ENCODE measurements around the gene CELF2.

CELF2 gene

DNA sequence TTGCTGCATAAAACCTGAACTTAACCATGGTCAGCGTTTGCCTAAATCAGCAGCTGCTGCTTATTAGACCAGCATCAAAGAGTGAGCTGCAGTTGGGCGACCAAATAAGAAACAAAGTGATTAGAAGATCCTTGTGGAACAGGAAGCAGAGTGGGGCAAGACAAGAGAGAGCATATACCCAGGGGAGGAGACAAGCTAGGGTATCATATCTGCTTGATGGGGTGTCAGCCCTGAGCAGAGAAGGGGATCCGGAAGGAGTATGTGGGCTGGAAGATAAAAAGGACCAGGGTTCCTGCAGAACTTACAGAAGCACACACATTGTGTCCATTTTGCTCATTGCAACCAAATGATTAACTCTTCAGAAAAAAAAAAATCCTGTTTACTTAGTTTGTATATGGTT lies 213.6 kb downstream of the CELF2 start:
- DNase-seq = no peak

DNA sequence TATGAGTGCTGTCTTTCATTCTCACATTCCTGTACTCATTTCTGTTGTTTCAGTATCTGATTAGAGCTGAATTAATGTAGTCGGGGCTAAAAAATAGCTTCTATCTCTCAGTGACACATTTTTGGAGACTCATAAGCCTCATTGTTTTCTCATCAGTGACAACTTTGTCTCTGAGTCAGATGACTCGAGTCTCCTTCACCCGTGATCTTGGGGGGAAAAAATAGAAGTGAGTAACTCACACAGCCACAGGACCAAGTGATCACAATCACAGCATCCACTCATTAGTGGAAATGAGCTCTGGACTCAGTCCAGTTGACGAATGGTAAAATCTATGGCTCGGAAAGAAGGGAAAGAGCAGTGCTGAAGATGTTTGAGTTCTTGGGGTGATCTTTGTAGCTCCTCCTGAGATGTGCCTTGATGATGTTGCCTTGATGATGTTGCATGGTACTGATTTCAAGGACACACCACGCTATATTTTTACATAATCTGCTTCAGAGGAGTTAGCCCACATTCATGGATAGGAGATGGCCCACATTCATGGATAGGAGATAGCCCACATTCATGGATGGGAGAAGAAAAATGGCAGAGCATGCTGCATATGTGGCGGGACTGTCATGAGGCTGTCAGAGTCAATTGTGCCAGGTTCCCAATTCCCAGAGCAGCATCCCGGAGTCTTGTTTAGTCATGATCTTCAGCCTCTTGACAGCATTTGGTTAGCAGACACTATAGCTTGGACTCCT lies 214.7 kb downstream of the CELF2 start:
- DNase-seq = no peak

DNA sequence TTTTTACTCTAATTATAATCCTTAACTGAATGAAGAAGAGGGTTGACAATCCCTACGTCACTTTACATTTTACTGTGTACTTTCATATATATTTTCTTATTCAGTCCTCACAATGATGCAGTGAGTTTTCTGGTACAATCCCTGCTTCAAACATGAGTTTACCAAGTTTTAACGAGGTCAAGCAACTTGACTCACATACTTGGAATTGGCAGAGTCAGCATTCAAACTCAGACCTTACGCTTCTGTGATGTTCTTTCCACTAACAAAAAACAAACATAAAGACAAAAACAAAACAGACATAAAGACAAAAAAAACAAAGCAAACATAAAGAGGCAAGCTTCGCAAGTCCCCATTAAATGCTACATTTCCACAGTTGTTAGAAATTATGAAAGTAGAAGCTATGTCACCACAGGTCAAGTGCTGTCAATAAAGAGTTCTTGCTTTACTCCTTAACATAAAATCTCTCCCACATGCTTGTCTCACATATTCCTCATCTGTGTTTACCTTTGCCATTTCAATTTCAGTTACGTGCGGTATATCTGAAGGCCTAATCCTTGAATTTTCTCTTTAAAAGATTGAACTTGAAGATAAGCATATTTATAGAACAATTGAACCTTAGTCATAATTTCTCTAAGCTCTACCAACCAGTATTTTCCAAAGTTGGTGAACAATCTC lies 217.3 kb downstream of the CELF2 start:
- DNase-seq = no peak

DNA sequence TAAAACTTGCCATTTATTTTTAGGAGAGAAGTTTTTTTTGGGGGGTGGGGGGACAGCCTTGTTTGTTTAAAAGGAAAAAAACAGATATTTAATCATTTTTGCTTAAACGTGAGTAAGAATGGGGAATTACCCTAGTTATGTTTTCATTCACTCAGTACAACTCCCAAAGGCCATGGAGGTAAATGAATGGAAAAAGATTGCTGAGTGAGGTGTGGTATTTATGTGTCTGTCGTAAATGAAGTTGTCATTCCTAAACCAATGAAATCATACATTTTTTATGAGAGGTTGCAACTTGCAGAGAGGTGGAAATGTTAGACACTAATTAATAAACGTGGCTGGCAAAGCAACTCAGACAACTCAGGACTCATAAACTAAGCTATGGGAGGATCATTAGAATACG lies 218.1 kb downstream of the CELF2 start:
- DNase-seq = no peak

DNA sequence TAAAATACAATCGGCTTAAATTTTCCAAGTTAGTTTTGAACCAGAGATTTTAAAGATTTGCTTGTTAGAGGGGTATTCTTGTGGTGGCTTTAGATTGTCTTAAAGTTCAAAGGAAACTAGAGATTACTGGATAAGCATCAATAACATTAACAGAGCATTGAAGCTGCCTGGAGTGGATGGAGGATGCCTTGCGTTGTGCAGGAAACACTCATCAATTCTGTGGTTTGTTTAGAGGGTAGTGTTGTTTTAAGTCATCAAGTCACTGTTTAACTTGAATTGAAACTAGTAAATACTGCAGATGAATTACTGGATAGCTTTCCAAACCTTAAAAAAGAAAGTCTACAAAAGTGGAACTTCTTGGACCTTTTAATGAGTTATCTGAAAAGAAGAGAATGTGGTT lies 218.6 kb downstream of the CELF2 start:
- peak; percentile 50 for DNase-seq

DNA sequence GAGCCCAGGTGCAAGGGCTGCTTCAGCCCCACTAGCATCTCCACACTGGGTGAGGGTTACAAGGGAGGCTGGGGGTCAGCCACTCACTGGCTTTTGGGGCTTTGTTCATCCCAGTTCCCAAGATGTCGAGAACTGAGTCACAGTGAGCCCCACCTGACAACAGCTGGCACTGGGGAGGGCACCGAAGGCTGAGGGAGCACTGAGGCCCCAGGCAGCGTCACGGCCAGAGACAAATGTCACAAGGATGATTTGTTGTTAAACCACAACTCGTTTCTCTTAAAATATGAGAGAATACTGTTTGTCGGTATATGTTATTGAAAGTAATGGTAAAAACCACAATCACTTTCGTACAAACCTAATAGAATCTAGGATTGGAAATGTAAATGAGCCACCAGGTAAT lies 219.9 kb downstream of the CELF2 start:
- DNase-seq = peak; percentile 48

DNA sequence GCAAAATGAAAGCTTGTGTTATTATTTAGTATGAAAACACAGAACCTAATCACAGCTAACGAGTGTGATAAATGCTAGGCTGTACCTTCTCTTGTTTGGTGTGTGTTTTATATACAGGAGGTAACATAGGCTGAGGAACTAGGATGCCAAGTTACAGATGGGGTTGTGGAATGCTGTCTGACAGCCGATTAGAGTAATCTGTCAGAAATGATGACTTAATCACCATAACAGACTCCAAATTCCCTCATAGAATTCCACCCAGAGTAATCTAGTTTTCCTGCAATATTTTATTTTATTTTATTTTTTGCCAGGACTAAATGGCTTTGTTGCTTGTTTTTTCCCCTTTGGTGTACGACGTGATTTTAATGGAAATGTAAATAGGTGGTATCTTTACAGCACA lies 221.2 kb downstream of the CELF2 start:
- no peak for DNase-seq

DNA sequence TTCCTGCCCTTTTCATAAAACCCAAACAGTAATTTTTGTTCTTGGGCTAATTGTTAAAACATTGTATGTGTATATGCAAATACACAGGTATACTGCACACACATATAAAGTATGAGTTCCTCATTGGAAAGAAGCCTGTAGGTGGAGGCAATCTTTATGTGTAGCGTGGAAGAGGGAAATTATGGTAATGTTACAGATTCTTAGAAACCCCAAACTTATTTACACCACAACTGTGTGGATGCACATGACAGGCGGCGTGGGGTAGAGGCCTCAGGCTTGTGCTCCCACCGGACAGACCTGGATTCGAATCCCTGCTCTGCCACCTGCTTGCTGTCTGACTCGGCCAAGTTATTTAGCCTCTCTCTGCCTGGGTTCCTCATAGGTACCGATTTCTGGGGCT lies 223.0 kb downstream of the CELF2 start:
- no peak for DNase-seq

DNA sequence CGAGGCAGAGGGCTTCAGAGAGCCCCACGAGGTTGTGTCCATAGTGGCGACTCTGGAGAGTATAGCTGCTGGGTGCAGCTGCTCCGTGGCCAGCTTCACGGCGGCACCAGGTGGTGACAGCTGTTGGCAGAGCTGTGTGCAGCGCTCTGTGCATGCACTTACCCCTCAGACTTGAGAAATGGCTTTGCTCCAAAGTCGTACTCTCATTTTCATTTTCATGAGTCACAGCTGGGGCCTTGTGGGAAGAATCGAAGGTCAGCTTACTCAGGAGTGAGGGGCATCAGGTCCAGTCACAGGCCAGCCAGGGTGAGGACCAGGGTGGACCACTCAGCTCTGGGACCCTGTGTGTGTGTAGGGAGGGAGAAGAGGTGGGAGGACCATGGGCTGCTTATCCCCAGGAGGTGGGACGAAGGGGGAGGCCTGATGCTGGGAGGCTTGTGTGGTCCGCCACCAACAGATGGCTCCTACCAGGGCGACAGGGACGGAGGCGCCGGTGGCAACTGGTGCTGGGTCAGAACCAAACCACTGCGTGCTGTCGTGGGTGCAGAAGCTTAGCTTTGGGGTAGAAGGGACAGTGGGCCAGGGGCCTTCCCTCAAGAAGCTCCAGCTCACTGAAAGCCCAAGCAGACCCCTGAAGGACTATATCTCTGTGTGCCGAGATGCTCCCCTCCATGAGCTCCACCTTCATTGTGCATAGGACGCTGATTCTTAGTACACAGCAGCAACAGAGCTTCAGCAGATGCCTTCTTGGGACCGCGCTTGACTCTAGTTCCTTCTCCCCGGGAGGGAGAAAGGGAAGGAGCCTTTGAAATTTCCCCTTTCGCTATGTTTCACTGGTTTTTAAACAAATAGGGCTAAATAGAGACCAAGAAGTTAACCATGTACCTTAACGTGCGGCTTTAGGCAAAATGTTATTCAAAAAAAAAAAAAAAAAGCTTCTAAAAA lies 225.0 kb downstream of the CELF2 start:
- DNase-seq = peak; percentile 32

DNA sequence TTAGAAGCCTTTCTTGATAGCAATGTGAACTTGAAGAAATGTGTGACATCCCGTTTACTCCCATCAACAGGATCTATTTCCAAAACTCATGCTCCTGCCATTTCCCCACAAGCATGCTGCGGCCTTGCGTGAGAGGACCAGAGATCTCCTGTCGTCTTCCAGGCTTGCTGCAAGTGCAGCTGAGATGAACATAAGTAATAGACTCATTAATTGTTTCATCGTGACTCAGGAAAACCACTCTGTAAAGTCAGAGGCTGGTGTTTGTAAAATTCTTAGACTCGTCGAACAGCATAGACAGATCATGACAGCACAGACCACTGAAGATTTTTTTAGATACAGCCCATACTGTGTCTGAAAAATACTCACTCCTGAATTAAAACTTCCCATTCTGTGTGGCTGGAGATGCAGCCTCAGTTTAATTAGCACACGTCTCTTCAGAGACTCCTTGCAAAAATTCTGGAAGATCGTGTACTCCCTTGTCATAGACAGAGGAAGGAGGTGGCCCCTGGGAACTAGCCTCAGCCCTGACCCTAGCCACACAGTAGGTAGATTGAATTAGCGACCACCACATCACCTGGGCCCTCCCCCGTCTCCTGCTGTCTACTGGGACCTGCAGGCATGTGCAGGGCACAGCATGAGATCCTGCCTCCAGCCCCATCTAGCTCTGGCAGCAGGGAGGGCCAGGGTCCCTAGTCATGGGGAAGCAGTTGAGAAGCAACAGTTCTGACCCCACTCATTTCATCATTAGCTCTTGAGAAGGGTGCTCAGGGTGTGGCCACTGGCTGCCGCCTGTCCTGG lies 226.0 kb downstream of the CELF2 start:
- no peak for DNase-seq

DNA sequence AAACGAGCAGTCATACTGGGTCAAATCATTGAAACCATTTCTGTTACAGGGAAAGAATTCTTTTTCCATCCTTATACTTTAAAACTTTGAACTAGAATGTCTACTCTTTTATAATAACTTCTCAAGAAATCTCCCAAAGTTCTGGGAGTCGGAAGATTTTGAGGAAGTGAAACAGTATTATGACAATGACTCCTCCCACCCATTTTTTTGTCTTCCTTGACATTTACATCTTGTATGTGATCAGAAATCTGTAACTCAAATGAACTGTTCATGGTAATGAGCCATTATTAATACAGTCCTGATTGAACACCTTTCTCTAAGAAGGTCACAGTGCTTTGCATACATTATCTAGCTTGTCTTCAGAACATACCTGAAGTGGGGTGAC lies 227.4 kb downstream of the CELF2 start:
- DNase-seq = no peak

DNA sequence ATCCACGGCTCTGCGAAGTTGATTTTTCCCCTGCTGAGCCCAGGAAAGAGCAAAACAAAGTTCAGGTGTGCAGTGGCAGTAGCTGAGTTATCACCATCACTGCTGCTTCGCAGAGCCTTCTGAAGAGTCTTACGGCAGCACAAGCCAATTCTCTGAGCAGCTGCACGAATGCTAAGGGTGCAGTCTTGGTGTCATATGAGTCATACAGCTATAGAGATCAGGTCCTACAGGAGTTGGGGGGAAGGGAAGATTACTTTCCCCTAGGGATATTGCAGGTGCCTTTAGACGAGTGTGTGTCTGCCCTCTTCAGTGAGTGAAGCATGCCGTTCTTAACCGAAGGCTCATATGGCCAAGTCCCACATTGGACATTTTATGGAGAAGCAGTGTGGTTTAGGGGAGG lies 227.8 kb downstream of the CELF2 start:
- peak; percentile 57 for DNase-seq

DNA sequence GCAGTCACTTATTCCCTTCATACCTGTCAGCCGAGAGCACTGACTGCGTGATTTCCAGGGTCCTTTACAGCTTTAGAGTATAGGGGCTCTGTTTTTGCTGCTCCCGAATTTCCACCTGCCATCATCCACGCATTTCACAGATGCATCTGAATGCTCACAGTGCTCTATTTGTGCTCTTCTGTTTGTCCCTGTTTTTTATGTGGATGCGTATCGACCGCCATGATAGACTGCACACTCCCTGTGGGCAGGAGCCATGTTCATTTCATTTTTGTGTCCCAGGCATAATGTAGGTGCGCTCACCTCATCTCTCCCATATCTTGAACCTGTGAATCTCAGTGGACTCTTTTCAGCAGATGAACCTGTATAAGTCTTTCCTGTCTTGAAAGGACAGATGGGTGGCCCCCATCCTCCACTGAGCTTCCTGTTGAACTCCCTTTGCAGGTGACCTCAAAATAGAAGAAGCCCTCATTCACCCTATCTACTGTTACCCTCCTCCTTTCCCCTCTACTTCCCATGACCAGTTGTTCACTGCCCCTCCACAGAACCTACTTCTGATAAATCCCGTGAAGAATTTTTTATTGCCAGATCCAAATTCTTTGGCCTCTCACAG lies 228.4 kb downstream of the CELF2 start:
- peak; percentile 46 for DNase-seq

DNA sequence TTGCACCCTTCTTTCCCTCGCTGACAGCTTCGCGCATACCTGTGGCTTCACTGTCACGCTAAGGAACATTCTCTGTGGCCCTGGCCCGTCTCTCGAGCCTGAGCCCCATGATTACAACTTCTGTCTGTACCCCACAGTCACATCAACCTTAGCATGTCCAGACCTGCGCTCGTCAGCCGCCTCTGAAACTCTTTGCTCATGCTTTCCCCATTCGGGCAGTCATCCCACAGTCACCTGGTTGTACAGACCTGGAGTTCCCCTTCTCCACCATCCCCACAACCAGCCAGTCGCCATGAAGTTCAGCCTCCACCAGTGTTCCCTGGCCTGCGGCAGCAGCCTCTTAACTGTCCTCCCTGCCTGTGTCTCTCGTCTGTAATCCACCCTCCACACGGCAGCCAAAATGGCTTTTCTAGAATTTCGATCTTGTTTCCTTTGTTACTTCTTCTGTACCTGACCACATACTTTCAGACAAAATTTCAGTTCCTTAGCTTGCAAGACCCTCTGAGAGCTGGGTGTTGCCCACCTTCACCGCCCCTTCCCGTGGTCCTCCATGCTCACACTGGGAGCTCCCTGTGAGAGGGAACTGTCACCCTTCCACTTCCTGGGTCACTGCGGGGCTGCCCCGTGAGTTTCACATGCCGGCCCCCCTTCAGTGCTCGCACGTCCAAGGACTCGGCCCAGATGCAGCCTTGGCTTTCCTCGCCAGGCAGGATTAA lies 229.2 kb downstream of the CELF2 start:
- DNase-seq = no peak

DNA sequence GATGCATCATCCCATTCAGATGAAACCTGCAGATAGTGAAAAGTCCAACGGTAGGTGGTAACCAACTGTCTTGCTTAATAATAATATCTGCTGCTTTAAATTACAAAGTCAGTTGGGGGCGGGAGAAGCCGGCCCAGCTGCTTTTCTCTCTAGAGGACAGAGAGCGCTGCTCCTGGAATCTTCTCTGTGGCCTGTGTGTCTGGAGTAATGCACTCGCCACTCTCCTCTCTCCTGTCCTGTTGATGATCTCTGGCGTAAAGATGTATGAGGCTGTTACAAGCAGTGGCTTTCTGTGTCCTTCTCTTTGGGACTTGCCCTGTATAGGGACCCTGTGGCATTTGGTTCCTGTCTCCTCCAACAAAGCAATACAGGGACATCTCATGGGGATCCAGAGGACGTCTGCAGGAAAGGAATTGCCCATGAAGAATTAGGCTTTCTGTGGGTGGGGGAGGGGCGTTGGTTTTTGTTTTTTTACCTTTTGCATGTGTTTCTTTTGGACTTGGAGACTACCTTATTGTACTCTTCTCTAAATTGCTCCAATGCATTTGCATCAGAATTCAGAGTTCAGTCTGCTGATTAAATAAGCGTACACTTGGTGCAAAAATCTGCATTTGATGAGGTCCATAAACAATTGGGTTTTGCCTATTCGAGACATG lies 231.6 kb downstream of the CELF2 start:
- DNase-seq = no peak

DNA sequence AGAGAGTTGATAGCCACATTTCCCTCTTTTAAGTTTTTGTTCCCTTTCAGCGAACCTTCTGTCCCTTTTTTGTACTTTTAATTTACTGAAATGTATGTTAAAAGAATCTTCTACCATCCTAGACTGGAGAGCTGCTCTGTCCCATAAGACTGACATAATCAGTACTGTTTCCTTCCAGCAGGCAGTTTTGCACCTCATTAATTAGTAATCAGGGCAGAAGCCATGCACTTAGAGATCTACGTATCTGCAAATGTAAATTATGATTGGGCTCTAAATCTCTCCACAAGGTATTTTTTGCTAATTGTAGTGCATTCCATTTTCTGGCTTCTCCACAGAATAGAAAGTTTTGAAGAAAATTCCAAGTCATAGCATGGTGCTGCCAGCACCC lies 232.1 kb downstream of the CELF2 start:
- DNase-seq = no peak

DNA sequence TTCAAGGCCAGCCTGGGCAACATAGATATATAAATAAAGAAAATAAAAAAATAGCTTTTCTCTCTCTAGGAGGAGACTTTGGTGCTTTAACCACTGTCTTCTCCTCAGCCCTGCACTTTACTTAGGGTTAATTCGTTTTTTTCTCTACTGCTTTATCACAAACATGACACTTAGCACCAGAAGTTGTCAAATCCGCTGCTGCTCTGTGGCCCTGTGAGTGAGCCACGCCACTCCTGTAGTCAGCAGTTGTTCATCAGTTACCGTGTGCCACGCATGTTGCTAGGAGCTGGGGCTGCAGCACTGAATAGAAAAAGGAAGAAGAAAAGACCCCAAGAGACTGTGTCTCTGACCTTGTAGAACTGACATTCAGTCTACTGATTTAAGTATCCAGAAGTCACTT lies 232.6 kb downstream of the CELF2 start:
- no peak for DNase-seq

DNA sequence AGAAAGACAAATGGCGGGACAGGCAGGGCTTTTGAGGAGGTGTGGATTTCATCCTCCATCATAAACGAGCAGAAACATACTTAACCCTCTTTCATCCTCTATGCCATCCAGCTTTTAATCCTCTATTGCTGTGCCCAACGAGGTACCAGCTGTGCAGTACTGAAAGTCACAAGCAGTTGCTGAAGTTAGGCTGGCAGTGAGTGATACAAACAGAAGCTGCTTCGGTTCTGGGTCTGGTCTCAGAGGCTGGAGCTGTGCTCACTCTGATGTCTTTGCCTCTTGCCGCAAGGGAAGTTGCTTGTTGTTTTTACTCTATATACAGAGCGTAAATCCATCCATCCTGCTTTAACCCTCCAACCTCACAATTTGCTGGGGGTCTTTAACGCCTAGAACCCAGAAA lies 235.2 kb downstream of the CELF2 start:
- no peak for DNase-seq

DNA sequence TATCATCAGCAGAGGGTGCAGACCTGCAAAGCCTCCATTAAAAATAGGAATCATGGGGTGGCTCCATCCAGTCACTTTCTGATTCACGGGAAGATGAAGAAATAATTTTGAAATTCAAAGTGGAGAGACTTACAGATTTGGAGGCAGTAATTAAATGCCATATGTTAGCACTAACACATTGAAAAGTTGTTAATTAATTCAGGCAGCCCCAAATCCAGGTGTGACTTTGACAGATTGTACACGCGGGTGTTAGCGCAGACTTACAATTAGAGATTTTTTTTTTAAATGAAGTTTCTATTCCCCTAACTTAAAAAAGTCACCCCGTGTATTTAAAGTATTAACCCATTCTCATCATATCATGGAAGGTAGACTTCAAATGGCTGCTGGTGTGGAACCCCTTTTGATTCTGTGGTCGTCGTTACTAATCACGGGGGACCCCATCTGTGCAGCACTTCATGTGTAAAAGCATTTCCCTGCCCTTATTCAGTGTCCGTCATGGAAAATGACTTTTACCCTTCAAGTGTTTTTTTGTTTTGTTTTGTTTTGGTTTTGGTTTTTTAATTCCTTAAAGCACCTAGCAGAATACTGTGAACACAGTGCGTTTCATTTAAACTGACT lies 235.8 kb downstream of the CELF2 start:
- no peak for DNase-seq

DNA sequence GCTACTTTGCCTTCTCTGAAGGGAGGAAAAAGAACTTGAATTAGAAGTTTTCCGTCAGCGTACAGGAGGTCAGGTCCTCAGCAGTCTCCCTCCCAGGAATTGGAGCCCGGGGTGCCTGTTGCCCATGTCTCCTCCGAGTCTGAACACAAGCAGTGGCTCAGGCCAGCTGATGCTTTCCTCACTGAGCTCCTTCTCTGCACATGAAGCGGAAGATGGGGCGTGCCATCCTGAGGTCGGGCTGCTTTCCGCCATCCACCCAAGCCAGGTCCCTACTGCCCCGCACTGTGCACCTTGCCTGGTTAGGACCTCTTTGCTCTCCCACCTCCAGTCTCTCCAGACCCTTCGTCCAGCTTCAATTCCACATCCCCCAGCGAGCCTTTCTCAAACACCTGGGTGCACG lies 237.5 kb downstream of the CELF2 start:
- DNase-seq = no peak

Data from CD4-positive, alpha-beta T cell treated with Interleukin-6 for 4 hours (primary cell).